ENCODE data around the gene C15orf39.

The C15orf39 gene

GRCh38 chr15:75201616-75202250, at the start of gene C15orf39:
C15orf39 (plus strand) TSS chr15:75201882; CDS start chr15:75206049, 4,167 bp downstream.
- peak; percentile 73 for DNase-seq (ENCODE audit: low read depth)
- H3K4me3 ChIP-seq (replicated peaks; ENCODE audit: low read depth, low read length) = peak within 1 kb of the TSS; percentile 93
- TF ChIP-seq CTCF (IDR thresholded peaks at IDR 0.05; ENCODE audit: low read length, missing control alignments) = no peak

- H3K4me3 ChIP-seq (replicated peaks; ENCODE audit: low read depth, low read length) = no peak overlapping the region
- TF ChIP-seq CTCF (IDR thresholded peaks at IDR 0.05; ENCODE audit: low read length, missing control alignments) = no peak
- DNase-seq (ENCODE audit: low read depth) = no peak
These were observed 49.2 kb upstream of the C15orf39 start for GRCh38 chr15:75152382-75153079.

- DNase-seq (ENCODE audit: low read depth) = peak; percentile 62
- no peak for TF ChIP-seq CTCF (IDR thresholded peaks at IDR 0.05; ENCODE audit: low read length, missing control alignments)
These were observed 48.6 kb upstream of the C15orf39 start for GRCh38 chr15:75153087-75153486.

GRCh38 chr15:75153565-75154276, 48.0 kb upstream of the C15orf39 start:
- H3K4me3 ChIP-seq (replicated peaks; ENCODE audit: low read depth, low read length) = no peak overlapping the region
- no peak for DNase-seq (ENCODE audit: low read depth)
- TF ChIP-seq CTCF (IDR thresholded peaks at IDR 0.05; ENCODE audit: low read length, missing control alignments) = no peak

More at GRCh38 chr15:75153087-75153486, 48.6 kb upstream of the C15orf39 start:
- H3K4me3 ChIP-seq (replicated peaks; ENCODE audit: low read depth, low read length) = no peak overlapping the region

GRCh38 chr15:75154461-75155062, 47.1 kb upstream of the C15orf39 start:
- DNase-seq (ENCODE audit: low read depth) = no peak
- H3K4me3 ChIP-seq (replicated peaks; ENCODE audit: low read depth, low read length) = no peak overlapping the region
- TF ChIP-seq CTCF (IDR thresholded peaks at IDR 0.05; ENCODE audit: low read length, missing control alignments) = no peak

GRCh38 chr15:75156326-75157215, 45.1 kb upstream of the C15orf39 start:
- H3K4me3 ChIP-seq (replicated peaks; ENCODE audit: low read depth, low read length) = no peak overlapping the region
- no peak for TF ChIP-seq CTCF (IDR thresholded peaks at IDR 0.05; ENCODE audit: low read length, missing control alignments)
- DNase-seq (ENCODE audit: low read depth) = no peak

All from fibroblast of pulmonary artery (primary cell).